Activated naive CD8-positive, alpha-beta T cell (primary cell): ENCODE data around the gene JAML.
A peak's percentile ranks its signal among the peaks of the same experiment; 100 is the strongest.

ENCODE experiments used
- H3K27ac Mint-ChIP-seq: one replicate; pipeline ENCODE4 v1.8.0; 2021; ENCODE audit warnings: mixed read lengths
- H3K27me3 Mint-ChIP-seq: one replicate; pipeline ENCODE4 v1.8.0; 2021; ENCODE audit warnings: mixed read lengths
- H3K36me3 Mint-ChIP-seq: one replicate; pipeline ENCODE4 v1.8.0; 2021; ENCODE audit warnings: mixed read lengths
- H3K4me1 Mint-ChIP-seq: one replicate; pipeline ENCODE4 v1.8.0; 2021; ENCODE audit warnings: low read depth, mixed read lengths
- H3K4me3 Mint-ChIP-seq: one replicate; pipeline ENCODE4 v1.8.0; 2021; ENCODE audit warnings: mild to moderate bottlenecking, mixed read lengths
- H3K9me3 Mint-ChIP-seq: one replicate; pipeline ENCODE4 v1.8.0; 2021; ENCODE audit warnings: low read depth, mixed read lengths

Gene JAML

DNA sequence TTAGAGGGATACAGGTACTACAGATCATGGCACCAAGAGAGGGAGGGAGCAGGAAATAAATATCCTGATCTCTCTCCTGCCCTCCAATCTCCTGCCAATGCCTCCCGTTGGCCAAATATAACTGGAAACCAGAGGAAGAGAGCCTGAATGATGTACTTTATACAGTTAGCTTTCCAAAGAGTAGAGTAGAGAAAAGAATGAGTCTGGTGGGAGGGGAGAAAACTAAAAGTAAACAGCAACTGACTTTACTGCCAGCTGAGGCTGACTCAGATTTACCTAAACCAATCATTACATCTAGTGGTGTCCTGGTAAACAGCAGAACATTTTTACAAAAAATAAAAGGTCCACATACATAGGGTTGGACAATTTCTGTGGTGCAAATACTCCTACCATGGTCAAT, 22.2 kb upstream of the JAML start:
- H3K4me3 Mint-ChIP-seq, result peak overlapping the region; percentile 66
- H3K4me1 Mint-ChIP-seq, result peaks cover 80% of the 10 kb centered on the region
- H3K36me3 Mint-ChIP-seq, result peaks cover 24% of the 10 kb centered on the region
- no peaks in the 10 kb centered on the region for H3K9me3 Mint-ChIP-seq
- peak overlapping the region; percentile 99 for H3K27ac Mint-ChIP-seq
- no peaks in the 10 kb centered on the region for H3K27me3 Mint-ChIP-seq

DNA sequence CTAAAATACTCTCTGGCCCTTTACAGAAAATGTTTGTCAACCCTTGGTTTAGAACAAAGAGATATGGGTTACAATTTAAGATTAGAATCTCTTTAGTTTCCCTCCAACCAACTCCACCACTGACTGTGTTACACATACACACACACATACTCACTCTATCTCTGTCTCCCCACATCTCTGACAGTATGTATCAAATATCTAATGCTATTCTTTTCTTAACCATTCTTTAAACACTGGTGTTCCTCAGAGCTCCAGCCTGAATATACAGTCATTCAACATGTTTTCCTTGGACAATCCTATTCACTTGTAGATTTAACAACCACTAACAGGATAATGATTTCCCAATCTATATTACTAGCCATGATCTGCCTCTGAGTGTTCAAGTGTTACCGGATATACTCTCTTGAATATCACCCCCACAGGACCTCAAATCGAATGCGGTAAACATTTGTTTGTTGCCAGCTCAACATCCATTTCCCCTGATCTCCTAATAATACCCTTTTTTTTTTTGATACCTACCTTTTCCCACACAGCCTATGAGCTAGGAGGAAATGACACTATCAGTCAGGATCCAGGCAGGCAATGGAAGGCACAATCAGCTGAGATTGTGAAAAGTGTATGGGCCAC, 21.2 kb upstream of the JAML start:
- Mint-ChIP-seq H3K9me3 (no peaks in the 10 kb centered on the region), H3K36me3 (peaks cover 24% of the 10 kb centered on the region), H3K4me3 (peak overlapping the region; percentile 54), H3K27ac (peak overlapping the region; percentile 99), H3K27me3 (no peaks in the 10 kb centered on the region), H3K4me1 (peaks cover 87% of the 10 kb centered on the region)

DNA sequence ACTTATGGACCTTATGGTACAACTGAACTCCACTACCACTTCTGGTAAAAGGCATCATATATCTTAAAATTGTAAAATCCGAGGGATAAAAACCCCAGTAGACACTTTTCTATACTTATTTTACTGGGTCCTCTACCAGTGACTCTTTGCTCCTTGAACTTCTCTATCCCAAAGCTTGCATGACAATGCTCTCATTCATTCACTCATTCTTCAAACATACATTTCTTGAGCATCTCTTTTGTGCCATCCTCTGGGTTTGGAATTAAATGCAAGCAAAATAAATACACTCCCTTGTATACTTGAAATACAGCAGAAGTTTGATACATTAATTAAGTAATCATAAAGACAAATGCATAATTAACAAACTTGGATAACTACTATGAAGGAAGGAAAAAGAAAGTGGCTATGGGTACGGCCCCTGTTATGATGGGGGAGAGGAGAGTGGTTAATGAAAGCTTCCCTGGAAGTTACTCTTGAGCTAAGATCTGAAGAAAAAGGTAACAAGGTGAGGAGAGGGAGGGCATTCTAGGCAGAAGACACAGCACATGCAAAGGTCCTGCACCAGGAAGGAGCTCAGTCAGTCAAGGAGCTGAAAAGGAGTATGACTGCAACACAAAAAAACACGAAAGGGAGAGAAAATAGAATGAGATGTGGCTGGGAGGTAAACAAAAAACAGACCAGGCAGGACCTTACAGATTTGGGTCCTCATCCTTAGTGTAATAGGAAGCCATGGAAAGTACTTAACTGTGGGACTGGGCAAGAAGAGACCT, 19.4 kb upstream of the JAML start:
- peaks cover 30% of the 10 kb centered on the region for H3K36me3 Mint-ChIP-seq
- H3K4me3 Mint-ChIP-seq, result peak overlapping the region; percentile 59
- peaks cover 86% of the 10 kb centered on the region for H3K4me1 Mint-ChIP-seq
- H3K27me3 Mint-ChIP-seq, result no peaks in the 10 kb centered on the region
- no peaks in the 10 kb centered on the region for H3K9me3 Mint-ChIP-seq
- H3K27ac Mint-ChIP-seq, result peak overlapping the region; percentile 99

DNA sequence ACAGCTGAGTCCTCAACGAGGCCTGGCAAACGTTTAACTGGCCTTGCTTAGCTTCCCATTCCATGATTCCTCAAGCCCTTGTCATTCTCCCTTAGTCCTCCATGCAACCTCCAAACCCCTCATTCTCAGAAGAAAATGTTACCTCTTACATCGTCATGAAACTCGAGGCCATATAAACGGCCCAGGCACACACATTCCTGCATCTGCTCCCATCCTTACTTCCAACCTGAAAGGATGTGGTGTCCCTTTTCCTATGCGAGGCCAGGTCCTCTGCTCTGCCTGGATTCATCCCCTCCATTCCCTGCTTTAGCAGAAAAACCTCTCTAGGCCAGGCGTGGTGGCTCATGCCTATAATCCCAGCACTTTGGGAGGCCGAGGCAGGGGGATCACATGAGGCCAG, 18.4 kb upstream of the JAML start:
- H3K9me3 Mint-ChIP-seq, result no peaks in the 10 kb centered on the region
- H3K4me3 Mint-ChIP-seq, result peak overlapping the region; percentile 94
- peaks cover 39% of the 10 kb centered on the region for H3K36me3 Mint-ChIP-seq
- no peaks in the 10 kb centered on the region for H3K27me3 Mint-ChIP-seq
- peaks cover 90% of the 10 kb centered on the region for H3K4me1 Mint-ChIP-seq
- peak overlapping the region; percentile 99 for H3K27ac Mint-ChIP-seq

DNA sequence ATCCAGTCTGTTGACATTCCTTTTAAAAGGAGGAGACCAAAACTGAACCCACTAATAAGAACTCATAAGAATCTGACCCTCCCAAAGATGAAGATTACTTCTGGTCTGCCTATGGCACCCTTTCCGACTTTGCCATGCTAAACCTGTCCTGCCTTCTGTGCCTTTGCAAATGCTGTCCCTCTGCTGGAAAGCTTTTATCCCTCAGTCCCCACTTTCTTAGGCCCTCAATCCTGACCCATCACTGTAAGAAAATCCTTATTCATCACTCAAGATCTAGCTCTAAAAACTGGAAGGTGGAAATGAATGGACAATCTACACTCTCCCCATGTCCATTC, 16.9 kb upstream of the JAML start:
- Mint-ChIP-seq H3K4me1 (peaks cover 94% of the 10 kb centered on the region), H3K27ac (peak overlapping the region; percentile 99), H3K9me3 (no peaks in the 10 kb centered on the region), H3K36me3 (peaks cover 36% of the 10 kb centered on the region), H3K4me3 (peak overlapping the region; percentile 94), H3K27me3 (no peaks in the 10 kb centered on the region)

DNA sequence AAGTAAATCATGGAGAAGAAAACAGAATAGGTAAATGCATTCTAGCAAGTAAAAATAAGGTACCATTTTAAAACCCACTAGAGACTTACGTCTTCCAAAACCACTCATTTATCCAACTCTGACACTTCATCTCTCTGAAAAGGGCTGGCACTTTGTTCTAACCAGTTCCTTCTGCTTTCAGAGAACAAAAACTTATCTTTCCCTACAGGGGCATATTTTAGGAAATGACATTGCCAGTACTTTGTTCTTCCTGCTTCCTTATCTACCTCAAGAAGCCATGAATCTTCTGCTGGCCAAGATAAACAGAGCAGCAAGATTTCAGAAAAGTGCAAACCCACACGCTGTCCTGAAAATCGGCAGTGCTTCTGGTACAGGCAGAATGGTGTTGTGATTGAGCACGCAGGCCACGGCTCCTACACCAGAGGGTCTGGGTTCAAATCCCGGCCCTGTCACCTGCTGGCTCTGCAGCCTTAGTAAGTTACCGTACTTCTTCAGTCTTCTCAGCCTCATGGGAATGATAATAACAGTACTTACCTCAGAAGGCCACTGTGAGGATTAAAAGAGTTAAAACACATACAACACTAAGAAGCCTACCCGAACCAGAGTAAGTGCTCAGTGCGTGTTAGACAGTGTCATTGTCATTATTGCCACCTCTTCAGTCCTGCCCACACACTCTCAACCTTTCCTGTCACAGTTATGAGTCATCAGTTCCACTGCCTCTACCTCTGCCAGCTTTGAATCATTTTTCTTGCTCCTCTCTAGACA, 16.4 kb upstream of the JAML start:
- peaks cover 39% of the 10 kb centered on the region for H3K36me3 Mint-ChIP-seq
- H3K9me3 Mint-ChIP-seq, result no peaks in the 10 kb centered on the region
- H3K4me1 Mint-ChIP-seq, result peaks cover 95% of the 10 kb centered on the region
- no peaks in the 10 kb centered on the region for H3K27me3 Mint-ChIP-seq
- H3K4me3 Mint-ChIP-seq, result peak overlapping the region; percentile 94
- peak overlapping the region; percentile 99 for H3K27ac Mint-ChIP-seq

DNA sequence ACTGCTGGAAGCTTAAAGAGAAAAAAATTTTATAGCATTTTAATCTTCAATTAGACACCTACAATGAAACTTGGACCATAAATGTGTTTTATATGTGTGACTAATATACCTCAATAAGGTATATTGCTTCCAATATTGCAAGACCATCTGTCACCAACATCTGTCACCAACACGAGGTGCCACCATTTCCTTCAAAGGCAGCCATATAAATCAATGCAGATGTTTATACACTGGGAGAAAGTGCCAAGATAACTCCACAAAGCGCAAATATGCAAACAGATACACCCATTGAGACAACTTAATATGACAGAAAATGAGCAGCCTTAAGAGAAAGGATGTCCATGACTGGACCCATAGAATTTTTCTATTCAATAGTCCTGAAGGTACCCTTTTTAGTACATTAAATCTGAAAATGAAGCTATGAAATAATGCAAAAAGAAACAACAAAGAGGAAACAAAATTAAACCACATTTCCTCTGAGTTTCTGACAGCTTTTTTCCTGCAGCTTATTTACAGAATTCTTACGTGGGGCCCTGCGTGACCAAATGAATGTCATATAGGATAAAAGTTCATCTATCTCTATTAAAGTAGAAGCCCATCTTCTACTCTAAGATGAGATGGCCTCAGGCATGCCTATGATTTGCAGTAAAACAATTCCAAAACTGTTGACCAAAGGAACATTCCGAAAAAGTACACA, 14.8 kb upstream of the JAML start:
- H3K27me3 Mint-ChIP-seq, result no peaks in the 10 kb centered on the region
- peak overlapping the region; percentile 94 for H3K4me3 Mint-ChIP-seq
- H3K4me1 Mint-ChIP-seq, result peaks cover 93% of the 10 kb centered on the region
- H3K27ac Mint-ChIP-seq, result peak overlapping the region; percentile 99
- H3K36me3 Mint-ChIP-seq, result peaks cover 41% of the 10 kb centered on the region
- H3K9me3 Mint-ChIP-seq, result no peaks in the 10 kb centered on the region

DNA sequence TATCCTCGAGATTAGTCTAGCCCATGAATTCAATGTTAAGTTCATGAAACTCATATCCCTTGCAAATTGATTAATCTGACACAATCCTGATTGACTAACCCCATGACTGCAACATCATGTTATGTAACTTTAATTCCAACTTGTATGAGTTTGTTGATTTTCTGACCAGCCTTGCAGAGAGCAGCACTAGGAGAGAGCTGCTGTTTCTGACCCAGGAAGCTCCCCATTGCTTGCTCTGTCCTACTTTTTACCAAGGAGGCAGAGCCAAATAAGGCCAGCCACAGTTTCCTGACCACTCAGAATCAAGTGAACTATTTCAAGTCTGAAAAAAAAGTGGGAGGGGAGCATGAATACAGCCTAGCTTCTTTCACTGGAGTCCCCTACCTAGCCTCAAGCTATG, 14.1 kb upstream of the JAML start:
- no peaks in the 10 kb centered on the region for H3K27me3 Mint-ChIP-seq
- H3K4me1 Mint-ChIP-seq, result peaks cover 93% of the 10 kb centered on the region
- H3K9me3 Mint-ChIP-seq, result no peaks in the 10 kb centered on the region
- peak overlapping the region; percentile 94 for H3K4me3 Mint-ChIP-seq
- H3K27ac Mint-ChIP-seq, result peak overlapping the region; percentile 99
- peaks cover 40% of the 10 kb centered on the region for H3K36me3 Mint-ChIP-seq

DNA sequence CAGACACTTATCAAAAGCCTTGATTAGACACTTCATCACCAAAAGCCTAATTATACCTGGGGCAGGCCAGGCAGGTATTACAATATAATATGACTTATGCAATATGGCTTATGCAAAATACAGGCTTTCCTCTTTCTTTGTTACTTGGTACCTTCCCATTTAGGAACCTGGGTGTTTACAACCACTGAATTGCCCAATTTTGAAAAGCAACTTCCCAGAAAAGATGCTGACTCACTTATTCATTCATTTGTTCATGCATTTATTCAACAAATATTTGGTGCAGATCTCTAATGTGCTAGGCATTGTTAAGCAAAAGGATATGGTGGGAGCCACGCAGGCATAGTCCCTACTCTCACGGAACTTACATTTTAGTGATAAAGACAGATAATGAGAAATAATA, 13.6 kb upstream of the JAML start:
- Mint-ChIP-seq H3K36me3 (peaks cover 42% of the 10 kb centered on the region), H3K9me3 (no peaks in the 10 kb centered on the region), H3K27me3 (no peaks in the 10 kb centered on the region), H3K27ac (peak overlapping the region; percentile 99), H3K4me1 (peaks cover 93% of the 10 kb centered on the region), H3K4me3 (peak overlapping the region; percentile 94)

DNA sequence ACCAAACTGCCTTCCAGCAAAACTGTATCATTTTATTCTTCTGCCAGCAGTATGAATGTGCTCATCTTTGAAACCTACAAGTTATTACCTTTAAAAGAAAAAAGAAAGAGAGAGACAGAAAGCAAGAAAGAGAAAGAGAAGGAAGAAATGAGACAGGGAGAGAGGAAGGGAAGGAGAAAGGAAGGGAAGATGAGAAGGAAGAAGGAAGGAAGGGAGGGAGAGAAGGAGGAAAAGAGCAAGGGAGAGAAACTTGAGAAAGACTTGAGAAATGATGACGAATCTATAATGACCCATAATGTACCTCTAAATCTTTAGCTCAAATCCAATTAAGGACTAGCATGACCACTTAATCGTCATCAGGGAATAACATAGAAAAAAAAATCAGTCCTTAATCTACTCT, 11.4 kb upstream of the JAML start:
- H3K4me1 Mint-ChIP-seq, result peaks cover 82% of the 10 kb centered on the region
- H3K27ac Mint-ChIP-seq, result peak overlapping the region; percentile 99
- H3K36me3 Mint-ChIP-seq, result peaks cover 49% of the 10 kb centered on the region
- H3K27me3 Mint-ChIP-seq, result no peaks in the 10 kb centered on the region
- peak overlapping the region; percentile 94 for H3K4me3 Mint-ChIP-seq
- no peaks in the 10 kb centered on the region for H3K9me3 Mint-ChIP-seq

DNA sequence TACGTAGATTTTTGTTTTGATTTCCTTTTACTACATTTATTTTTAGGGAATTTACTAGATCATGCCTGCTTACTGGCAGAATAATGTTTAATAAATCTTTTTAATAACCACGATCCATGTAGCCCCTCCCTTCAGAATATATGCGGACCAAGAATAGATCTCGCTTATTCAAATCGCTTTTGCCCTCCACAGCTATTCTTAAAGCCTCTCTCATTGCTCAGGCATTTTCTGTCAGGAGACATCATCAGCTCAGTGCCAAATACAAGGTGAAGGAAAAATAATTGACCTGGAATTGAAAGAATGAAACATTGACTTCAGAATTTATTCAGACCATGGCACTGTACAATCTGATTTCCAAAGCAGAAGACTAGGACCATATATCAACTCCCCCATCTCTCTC, 10.0 kb upstream of the JAML start:
- Mint-ChIP-seq H3K4me3 (no peak overlapping the region), H3K27me3 (no peaks in the 10 kb centered on the region), H3K4me1 (peaks cover 71% of the 10 kb centered on the region), H3K27ac (no peak overlapping the region), H3K9me3 (no peaks in the 10 kb centered on the region), H3K36me3 (peaks cover 45% of the 10 kb centered on the region)

DNA sequence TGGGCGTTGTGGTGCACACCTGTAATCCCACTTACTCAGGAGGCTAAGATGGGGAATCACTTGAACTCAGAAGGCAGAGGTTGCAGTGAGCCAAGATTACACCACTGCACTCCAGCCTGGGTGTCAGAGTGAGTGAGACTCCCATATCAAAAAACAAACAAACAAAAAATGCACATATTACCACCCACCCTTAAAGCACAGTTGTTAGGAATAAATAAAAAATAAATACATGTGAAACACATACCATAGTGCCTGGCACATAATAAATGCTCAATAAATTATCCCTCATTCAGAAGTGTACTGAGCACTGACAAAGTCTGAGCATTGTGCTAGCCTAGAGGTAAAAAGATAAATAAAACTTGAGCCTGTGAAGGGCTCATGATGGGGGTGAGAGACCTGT, 9.0 kb upstream of the JAML start:
- no peak overlapping the region for H3K27ac Mint-ChIP-seq
- H3K9me3 Mint-ChIP-seq, result no peaks in the 10 kb centered on the region
- peak overlapping the region; percentile 17 for H3K4me3 Mint-ChIP-seq
- H3K4me1 Mint-ChIP-seq, result peaks cover 63% of the 10 kb centered on the region
- no peaks in the 10 kb centered on the region for H3K27me3 Mint-ChIP-seq
- H3K36me3 Mint-ChIP-seq, result peaks cover 50% of the 10 kb centered on the region

DNA sequence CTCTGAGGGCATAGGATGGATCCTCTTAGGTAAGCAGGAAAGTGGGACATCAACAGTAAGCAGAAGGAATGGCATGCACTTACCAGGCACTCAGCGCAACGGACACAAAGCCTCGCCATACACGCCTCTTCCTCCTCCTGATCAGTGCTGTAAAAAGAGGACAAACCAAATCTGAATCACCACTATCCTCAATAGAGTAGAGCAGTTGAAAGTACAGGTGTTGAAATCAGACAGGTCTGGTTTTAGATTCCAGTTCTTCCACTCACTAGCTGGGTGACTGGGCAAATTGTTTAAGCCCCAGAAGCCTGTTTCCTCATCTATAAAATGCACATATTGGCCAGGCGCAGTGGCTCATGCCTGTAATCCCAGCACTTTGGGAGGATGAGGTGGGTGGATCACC, 8.6 kb upstream of the JAML start:
- Mint-ChIP-seq H3K4me1 (peaks cover 62% of the 10 kb centered on the region), H3K27me3 (no peaks in the 10 kb centered on the region), H3K4me3 (peak overlapping the region; percentile 74), H3K9me3 (no peaks in the 10 kb centered on the region), H3K27ac (no peak overlapping the region), H3K36me3 (peaks cover 47% of the 10 kb centered on the region)

DNA sequence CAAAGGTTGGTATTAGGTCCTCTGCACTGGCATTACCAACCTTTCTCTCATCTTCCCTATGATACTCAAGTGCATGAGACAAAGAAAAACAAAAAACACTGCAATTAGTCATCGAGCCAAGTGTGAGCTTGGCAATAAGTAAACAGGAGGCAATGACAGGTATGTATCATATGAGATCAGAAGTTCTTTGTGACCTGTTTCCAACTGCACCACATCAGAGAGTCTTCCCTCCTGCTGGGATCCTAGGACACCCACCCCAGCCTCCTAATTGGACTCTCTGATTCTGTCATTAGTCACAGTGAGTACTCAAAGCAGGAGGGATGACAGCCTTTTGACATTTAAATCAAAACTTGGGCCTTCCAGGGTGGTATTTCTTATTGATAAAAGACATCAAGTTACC, 7.8 kb upstream of the JAML start:
- peaks cover 62% of the 10 kb centered on the region for H3K4me1 Mint-ChIP-seq
- H3K27ac Mint-ChIP-seq, result no peak overlapping the region
- H3K36me3 Mint-ChIP-seq, result peaks cover 51% of the 10 kb centered on the region
- no peaks in the 10 kb centered on the region for H3K9me3 Mint-ChIP-seq
- peak overlapping the region; percentile 74 for H3K4me3 Mint-ChIP-seq
- no peaks in the 10 kb centered on the region for H3K27me3 Mint-ChIP-seq

DNA sequence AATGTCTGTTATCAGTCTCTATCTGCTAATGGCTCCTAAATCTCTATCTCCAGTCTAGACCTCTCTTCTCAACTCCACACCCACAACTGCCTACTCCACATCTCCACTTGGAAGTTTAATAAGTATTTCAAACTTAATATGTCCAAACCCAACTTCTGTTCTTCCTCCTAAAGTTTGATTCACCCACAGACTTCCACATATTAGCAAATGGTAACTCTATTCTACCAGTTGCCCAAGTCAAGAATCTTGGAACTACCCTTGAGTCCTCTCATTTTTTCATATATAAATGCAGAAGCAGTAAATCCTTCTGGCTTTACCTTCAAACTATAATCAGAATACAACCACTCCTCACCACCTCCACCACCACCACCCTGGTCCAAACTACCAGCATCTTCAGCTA, 6.7 kb upstream of the JAML start:
- Mint-ChIP-seq H3K27ac (no peak overlapping the region), H3K9me3 (no peaks in the 10 kb centered on the region), H3K36me3 (peaks cover 56% of the 10 kb centered on the region), H3K27me3 (no peaks in the 10 kb centered on the region), H3K4me3 (no peak overlapping the region), H3K4me1 (peaks cover 62% of the 10 kb centered on the region)
